ENCODE data around the gene CABP1. TPM values are rescaled to one million over a fixed set of nuclear protein-coding genes. Genes with fewer than 3 reads are reported as not detected.

CABP1 gene
- total RNA-seq, 1 experiment from 2014 or later: 3.0 TPM

- no peak overlapping the region for H3K4ac ChIP-seq (ENCODE audit: low read depth, low read length)
Measured at GRCh38 chr12:120630104-120630892, 10.1 kb upstream of the CABP1 start.

More at GRCh38 chr12:120630104-120630892, 10.1 kb upstream of the CABP1 start:
- WGBS (ENCODE audit: extremely low coverage, insufficient read length, low lambda C conversion rate): no CpG with 5 or more reads among the region's 15 CpGs
- DNase-seq: no peak
- no peak overlapping the region for H3K9ac ChIP-seq (ENCODE audit: extremely low read depth, insufficient read length, low read length)
- H4K20me1 ChIP-seq (ENCODE audit: control insufficient read depth, insufficient read depth, insufficient read length): no peaks in the 10 kb centered on the region
- H3K18ac ChIP-seq (ENCODE audit: insufficient read length, low read depth, low read length): no peak overlapping the region
- no peak overlapping the region for H2BK12ac ChIP-seq (ENCODE audit: insufficient read length, low read depth, low read length)
- no peak overlapping the region for H2AK5ac ChIP-seq (ENCODE audit: insufficient read length, low read length)
- no peak overlapping the region for H4K91ac ChIP-seq (ENCODE audit: insufficient read length, low read depth, low read length)
- H3K23ac ChIP-seq (ENCODE audit: insufficient read length, low read depth, low read length): no peak overlapping the region
- no peaks in the 10 kb centered on the region for H3K79me2 ChIP-seq (ENCODE audit: insufficient read depth, low read length)
- H3K4me1 ChIP-seq (ENCODE audit: insufficient read depth, low read length): no peaks in the 10 kb centered on the region
- H3K14ac ChIP-seq (ENCODE audit: insufficient read depth, low read length): no peak overlapping the region
- H3K9me3 Mint-ChIP-seq: no peaks in the 10 kb centered on the region
- no peak overlapping the region for H3K4me2 ChIP-seq (ENCODE audit: insufficient read depth, insufficient read length, low read length)
- no peak overlapping the region for H2BK15ac ChIP-seq (ENCODE audit: low read depth, low read length)
- H3K27me3 ChIP-seq (ENCODE audit: insufficient read depth, low read length): no peaks in the 10 kb centered on the region
- peaks cover 6 to 7% of the 10 kb centered on the region in 2 experiments for H3K4me1 Mint-ChIP-seq
- no peaks in the 10 kb centered on the region for H3K27me3 Mint-ChIP-seq (ENCODE audit: low read depth)
- H3K56ac ChIP-seq (ENCODE audit: insufficient read length, low read depth, low read length): no peak overlapping the region
- no peak overlapping the region for H2BK120ac ChIP-seq (ENCODE audit: low read depth, low read length, poor library complexity, severe bottlenecking)
- no peak for TF ChIP-seq CTCF (conservative IDR thresholded peaks at IDR 0.05)
- H3K9me3 ChIP-seq (ENCODE audit: control insufficient read depth, low read depth, low read length): no peaks in the 10 kb centered on the region
- H2AFZ ChIP-seq (ENCODE audit: low read length): no peak overlapping the region
- H3T11ph ChIP-seq (ENCODE audit: low read length): no peak overlapping the region
- no peak overlapping the region for H4K8ac ChIP-seq (replicated peaks; ENCODE audit: insufficient read length, low read depth, low read length)
- H2BK5ac ChIP-seq (ENCODE audit: insufficient read length, low read length): no peak overlapping the region
- H3K27ac Mint-ChIP-seq: no peak overlapping the region
- no peaks in the 10 kb centered on the region for H3K79me1 ChIP-seq (ENCODE audit: insufficient read depth, low read depth, low read length, poor library complexity, severe bottlenecking)
- no peak overlapping the region for H2BK20ac ChIP-seq (ENCODE audit: low read depth, low read length, poor library complexity, severe bottlenecking)
- no peak overlapping the region for H4K5ac ChIP-seq (ENCODE audit: insufficient read length, low read depth, low read length)
- no peaks in the 10 kb centered on the region for H3K36me3 Mint-ChIP-seq (ENCODE audit: insufficient read depth in 1 of 3, low read depth in 3 of 3)
- H3K23me2 ChIP-seq (ENCODE audit: insufficient read length, low read depth, low read length, poor library complexity, severe bottlenecking): no peaks in the 10 kb centered on the region
- H3K4me3 Mint-ChIP-seq: no peak overlapping the region
- H3K27ac ChIP-seq (ENCODE audit: insufficient read length, low read depth, low read length): no peak overlapping the region
